Natural killer cell (primary cell): ENCODE data around the gene PAOX. TPM values are rescaled to one million over a fixed set of nuclear protein-coding genes. Genes with fewer than 3 reads are reported as not detected.

Experiments
- ATAC-seq, 3 donors: fragments of 150-1000 bp in 2 of 3; fragments of 200-7000 bp in 1 of 3; cut with Tn5 transposase; 1 replicate in 1 of 3; 2 replicates in 2 of 3; pipeline ENCODE4 v1.10.0; 2021; ENCODE audit warnings: mild to moderate bottlenecking in 2 of 3, moderate library complexity in 2 of 3
- DNase-seq, 2 donors: peaks; one replicate each; pipeline versions ENCODE4 v3.0.0 to v3.0.0-alpha.2; 2013 to 2021; ENCODE audit warnings: mixed read lengths in 1 of 2
- H3K27ac ChIP-seq: one replicate; pipeline ENCODE4 v1.5.1; 2013; ENCODE audit warnings: mild to moderate bottlenecking, low read length
- H3K27me3 ChIP-seq: one replicate; pipeline ENCODE4 v1.6.1; 2013; ENCODE audit warnings: low read length; ENCODE audit not compliant: control insufficient read depth, insufficient read depth
- H3K36me3 ChIP-seq: one replicate; pipeline ENCODE4 v1.6.1; 2013; ENCODE audit warnings: low read length; ENCODE audit not compliant: control insufficient read depth, insufficient read depth
- H3K4me1 ChIP-seq: one replicate; pipeline ENCODE4 v1.6.1; 2013; ENCODE audit warnings: low read length; ENCODE audit not compliant: control insufficient read depth, insufficient read depth
- H3K4me3 ChIP-seq: one replicate; pipeline ENCODE4 v1.5.1; 2013; ENCODE audit warnings: low read length
- H3K9me3 ChIP-seq: one replicate; pipeline ENCODE4 v1.6.1; 2013; ENCODE audit warnings: low read length; ENCODE audit not compliant: control insufficient read depth, insufficient read depth
- H3K27ac Mint-ChIP-seq, 2 donors: one replicate each; pipeline ENCODE4 v1.8.0; 2022; ENCODE audit warnings: mild to moderate bottlenecking in 2 of 2, mixed read lengths in 2 of 2, moderate library complexity in 1 of 2
- H3K27me3 Mint-ChIP-seq, 2 donors: one replicate each; pipeline ENCODE4 v1.8.0; 2022; ENCODE audit warnings: low read depth in 2 of 2, mixed read lengths in 2 of 2
- H3K36me3 Mint-ChIP-seq: one replicate; pipeline ENCODE4 v1.8.0; 2022; ENCODE audit warnings: mixed read lengths
- H3K4me1 Mint-ChIP-seq, 2 donors: one replicate each; pipeline ENCODE4 v1.8.0; 2022; ENCODE audit warnings: mixed read lengths in 2 of 2
- H3K4me3 Mint-ChIP-seq: one replicate; pipeline ENCODE4 v1.8.0; 2022; ENCODE audit warnings: mild to moderate bottlenecking, moderate library complexity, mixed read lengths
- H3K9me3 Mint-ChIP-seq, 2 donors: one replicate each; pipeline ENCODE4 v1.8.0; 2022; ENCODE audit warnings: mixed read lengths in 2 of 2
- WGBS: methylation state at CpG from one replicate; pipeline ENCODE4 v1.1.7; 2013; ENCODE audit warnings: missing lambda C conversion rate; ENCODE audit not compliant: insufficient coverage; 5-methylcytosine and 5-hydroxymethylcytosine counted together
- intact Hi-C: fragments of 100-400 bp; cut with micrococcal nuclease; formaldehyde crosslinking; loops from one replicate; pipeline ENCODE4 v1.14.2; 2022
- total RNA-seq, 4 donors: library from RNA; stranded (reverse); fragments of 120-200 nt in 1 of 4; gene quantifications; one replicate each; pipeline versions ENCODE4 v1.2.3 to v1.2.4, GENCODE V29; 2013 to 2022
- TF ChIP-seq, protein P1 (sequence below): fragments of 200-600 bp; IDR thresholded peaks from one replicate; pipeline ENCODE4 v1.8.0; 2022; ENCODE audit warnings: antibody characterized with exemption

PAOX gene
- total RNA-seq, 3 donors from 2014 or later (not counting 1 experiment from before 2014, with no cell fraction given), result 4.2 to 5.8 (median 5.5) TPM

DNA sequence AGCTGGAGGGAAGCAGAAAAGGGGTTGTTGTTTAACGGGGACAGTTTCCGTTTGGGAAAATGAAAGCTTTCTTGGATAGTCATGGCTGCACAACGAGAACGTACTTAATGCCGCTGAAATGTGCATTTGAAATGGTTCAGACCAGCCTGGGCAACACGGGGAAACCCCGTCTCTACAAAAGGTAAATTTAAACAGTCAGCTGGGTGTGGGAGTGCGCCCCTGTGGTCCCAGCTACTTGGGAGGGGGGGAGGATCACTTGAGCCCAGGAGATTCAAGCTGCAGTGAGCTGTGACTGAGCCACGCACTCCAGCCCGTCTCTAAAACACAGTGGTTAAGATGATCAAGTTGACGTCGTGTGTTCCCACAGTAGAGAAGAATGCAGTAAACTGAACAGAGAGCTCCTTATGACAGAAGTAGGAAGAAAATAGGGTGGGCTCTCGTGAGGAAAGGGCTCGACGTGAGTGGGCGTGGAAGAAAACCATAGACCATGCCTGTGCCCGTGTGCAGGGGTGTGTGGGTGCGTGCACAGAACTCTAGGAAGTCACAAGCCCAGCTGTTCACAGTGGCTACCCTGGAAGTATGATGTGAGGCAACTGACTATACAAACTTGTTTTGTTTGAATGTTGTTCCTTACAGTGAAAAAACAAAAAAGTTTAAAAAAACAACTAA, 17.2 kb upstream of the PAOX start:
- intact Hi-C loops, result no loop called here
- TF ChIP-seq, protein P1, sequence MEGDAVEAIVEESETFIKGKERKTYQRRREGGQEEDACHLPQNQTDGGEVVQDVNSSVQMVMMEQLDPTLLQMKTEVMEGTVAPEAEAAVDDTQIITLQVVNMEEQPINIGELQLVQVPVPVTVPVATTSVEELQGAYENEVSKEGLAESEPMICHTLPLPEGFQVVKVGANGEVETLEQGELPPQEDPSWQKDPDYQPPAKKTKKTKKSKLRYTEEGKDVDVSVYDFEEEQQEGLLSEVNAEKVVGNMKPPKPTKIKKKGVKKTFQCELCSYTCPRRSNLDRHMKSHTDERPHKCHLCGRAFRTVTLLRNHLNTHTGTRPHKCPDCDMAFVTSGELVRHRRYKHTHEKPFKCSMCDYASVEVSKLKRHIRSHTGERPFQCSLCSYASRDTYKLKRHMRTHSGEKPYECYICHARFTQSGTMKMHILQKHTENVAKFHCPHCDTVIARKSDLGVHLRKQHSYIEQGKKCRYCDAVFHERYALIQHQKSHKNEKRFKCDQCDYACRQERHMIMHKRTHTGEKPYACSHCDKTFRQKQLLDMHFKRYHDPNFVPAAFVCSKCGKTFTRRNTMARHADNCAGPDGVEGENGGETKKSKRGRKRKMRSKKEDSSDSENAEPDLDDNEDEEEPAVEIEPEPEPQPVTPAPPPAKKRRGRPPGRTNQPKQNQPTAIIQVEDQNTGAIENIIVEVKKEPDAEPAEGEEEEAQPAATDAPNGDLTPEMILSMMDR, result no peak
- Mint-ChIP-seq H3K27me3 (no peaks in the 10 kb centered on the region), H3K27ac (no peak overlapping the region), H3K9me3 (no peaks in the 10 kb centered on the region), H3K4me1 (no peaks in the 10 kb centered on the region), H3K4me3 (no peak overlapping the region), H3K36me3 (no peaks in the 10 kb centered on the region)
- H3K9me3 ChIP-seq, result no peaks in the 10 kb centered on the region
- no peak overlapping the region for H3K4me3 ChIP-seq
- WGBS, result 70% methylated on average over 18 of the region's 18 CpGs
- no peaks in the 10 kb centered on the region for H3K27me3 ChIP-seq
- H3K27ac ChIP-seq, result no peak overlapping the region
- no peak for DNase-seq
- peaks cover 22% of the 10 kb centered on the region for H3K36me3 ChIP-seq
- peaks cover 4% of the 10 kb centered on the region for H3K4me1 ChIP-seq
- ATAC-seq, result no peak

DNA sequence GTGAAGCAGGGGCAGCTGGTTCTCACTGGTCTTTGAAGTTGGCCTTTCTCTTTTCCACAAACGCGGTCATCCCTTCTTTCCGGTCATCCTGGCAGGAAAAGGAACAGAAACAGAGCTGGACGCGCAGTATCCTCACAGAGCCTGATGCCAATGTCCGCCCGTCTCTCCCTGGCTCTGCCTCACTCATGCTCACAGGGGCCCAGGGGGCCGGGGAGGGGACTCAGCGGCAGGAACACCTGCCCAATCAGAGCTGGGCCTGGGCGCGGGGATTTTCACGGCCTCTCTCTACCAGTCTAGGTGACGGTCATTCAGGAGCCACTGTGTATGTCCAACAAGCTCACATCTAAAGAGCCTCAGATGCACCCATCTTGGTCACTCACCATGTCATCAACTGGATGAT, 16.2 kb upstream of the PAOX start:
- no peaks in the 10 kb centered on the region for H3K36me3 Mint-ChIP-seq
- WGBS, result 95% methylated on average over 13 of the region's 13 CpGs
- no peak for DNase-seq
- ATAC-seq, result no peak
- H3K4me3 Mint-ChIP-seq, result no peak overlapping the region
- H3K27ac Mint-ChIP-seq, result no peak overlapping the region
- TF ChIP-seq, protein P1, result no peak
- no peaks in the 10 kb centered on the region for H3K9me3 Mint-ChIP-seq
- no peaks in the 10 kb centered on the region for H3K27me3 Mint-ChIP-seq
- no peaks in the 10 kb centered on the region for H3K4me1 Mint-ChIP-seq
- no peaks in the 10 kb centered on the region for H3K4me1 ChIP-seq
- no peaks in the 10 kb centered on the region for H3K27me3 ChIP-seq
- no peaks in the 10 kb centered on the region for H3K9me3 ChIP-seq
- H3K27ac ChIP-seq, result no peak overlapping the region
- peaks cover 23% of the 10 kb centered on the region for H3K36me3 ChIP-seq
- intact Hi-C loops, result no loop called here
- H3K4me3 ChIP-seq, result no peak overlapping the region

DNA sequence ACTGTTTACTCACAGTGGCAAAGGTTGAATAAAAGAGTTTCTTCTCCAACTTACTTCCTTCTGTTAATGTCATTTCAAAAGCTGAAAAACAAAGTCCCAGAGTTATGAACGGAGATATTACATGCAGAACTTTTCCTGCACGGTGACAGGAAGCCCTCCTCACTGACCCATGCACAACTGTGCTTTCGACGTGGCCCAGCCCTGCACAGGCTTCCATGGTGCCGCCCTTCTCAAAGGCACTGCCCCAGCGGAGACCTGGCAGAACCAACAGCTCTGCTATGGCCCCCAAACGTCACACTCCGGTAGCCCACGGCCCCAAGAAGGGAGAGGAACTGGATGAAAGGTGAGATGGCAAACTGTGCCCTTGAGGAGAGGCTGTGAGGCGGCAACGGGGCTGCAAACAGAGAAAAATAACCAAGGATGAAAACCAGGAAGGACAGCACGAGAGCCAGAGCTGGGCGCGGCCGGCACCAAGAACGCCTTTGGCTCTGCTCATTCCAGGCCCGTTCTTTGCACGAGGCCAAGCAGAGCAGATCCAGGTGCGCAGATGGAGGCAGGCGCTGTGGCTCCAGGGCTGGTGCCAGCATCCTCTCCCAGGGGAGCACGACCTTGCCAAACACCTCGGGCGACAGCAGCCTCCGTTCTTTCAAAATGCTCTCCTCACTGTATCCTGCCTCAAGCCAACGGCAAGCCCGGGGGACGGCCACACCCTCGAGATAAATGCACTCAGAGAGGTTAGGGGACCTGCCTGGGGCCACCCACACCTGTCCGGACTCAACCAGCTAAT, 14.2 kb upstream of the PAOX start:
- Mint-ChIP-seq H3K4me1 (no peaks in the 10 kb centered on the region), H3K27me3 (no peaks in the 10 kb centered on the region), H3K4me3 (no peak overlapping the region), H3K36me3 (no peaks in the 10 kb centered on the region), H3K9me3 (no peaks in the 10 kb centered on the region), H3K27ac (no peak overlapping the region)
- DNase-seq (no peak), ATAC-seq (no peak)
- no peak overlapping the region for H3K27ac ChIP-seq
- TF ChIP-seq, protein P1, result no peak
- H3K27me3 ChIP-seq, result no peaks in the 10 kb centered on the region
- no peak overlapping the region for H3K4me3 ChIP-seq
- 94% methylated on average over 28 of the region's 29 CpGs for WGBS
- H3K4me1 ChIP-seq, result no peaks in the 10 kb centered on the region
- H3K9me3 ChIP-seq, result no peaks in the 10 kb centered on the region
- intact Hi-C loops, result no loop called here
- H3K36me3 ChIP-seq, result peaks cover 36% of the 10 kb centered on the region
